Stimulated activated CD4-positive, alpha-beta T cell treated with anti-CD3 and anti-CD28 coated beads, Interleukin-12 subunit alpha, Interleukin-12 subunit beta, amount 100 ng/mL, for 24 hours (primary cell): ENCODE results near the gene AK3.
"Not testable (repeated sequence)": the region's sequence is repeated elsewhere in the genome, so short reads cannot be mapped to it uniquely, and the experiment has no call there.

Experiments used
- DNase-seq, 2 experiments: peaks; one replicate each; pipeline ENCODE4 v3.0.0-alpha.2; 2020; ENCODE audit warnings: low read depth in 2 of 2

AK3 gene

DNA sequence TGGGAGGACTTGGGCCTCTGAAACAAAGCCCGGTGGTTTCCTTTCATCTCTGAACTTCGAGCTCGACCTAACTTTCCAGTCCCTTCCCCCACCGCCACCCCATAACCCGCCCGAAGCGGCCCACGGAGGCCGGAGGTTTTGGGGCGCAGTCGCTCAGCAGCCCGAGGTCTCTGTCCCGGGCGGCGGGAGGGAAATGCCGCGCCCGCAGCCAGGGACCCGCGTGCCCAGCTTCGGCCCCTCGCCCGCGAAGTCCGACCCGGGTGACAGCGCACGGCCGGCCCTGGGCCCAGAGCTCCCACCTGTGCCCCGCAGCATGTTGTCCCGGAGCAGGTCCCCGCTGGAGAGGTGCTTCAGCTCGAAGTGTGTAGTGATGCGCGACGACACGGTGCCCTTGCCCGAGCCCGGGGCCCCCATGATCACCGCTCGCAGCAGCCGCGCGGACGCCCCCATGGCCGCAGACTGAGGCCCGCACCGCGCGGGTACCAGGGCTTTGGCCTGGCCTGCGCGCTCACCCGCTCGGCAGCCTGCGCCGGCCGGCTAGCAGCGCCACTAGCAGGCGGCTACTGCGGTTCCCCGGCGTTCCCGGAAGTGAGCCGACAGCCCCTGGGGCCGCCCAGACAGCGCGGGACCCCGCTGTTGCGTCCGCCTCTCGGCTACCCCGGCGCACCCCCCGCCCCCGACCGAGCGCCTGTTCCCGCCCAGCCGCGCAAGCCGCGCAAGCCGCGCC is at the start of gene AK3:
Gene AK3, minus strand, starts transcription at position 565 of the 727 bp plus-strand sequence. Its CDS starts 115 bp downstream, at position 450.
- DNase-seq, result peak; percentile 73 to 80

DNA sequence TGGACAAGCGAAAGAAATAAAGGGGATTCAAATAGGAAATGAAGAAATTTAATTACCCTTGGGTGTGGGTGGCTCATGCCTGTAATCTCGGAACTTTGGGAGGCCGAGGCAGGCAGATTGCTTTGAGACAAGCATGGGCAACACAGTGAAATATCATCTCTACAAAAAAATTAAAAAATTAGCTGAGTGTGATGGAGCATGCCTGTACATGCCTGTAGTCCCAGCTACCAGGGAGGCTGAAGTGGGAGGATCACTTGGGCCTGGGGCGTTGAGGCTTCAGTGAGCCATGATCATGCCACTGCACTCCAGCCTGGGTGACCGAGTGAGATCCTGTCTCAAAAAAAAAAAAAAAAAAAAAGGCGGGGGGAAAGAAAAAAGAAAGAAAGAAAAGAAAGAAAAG is 47.7 kb upstream of the AK3 start:
- DNase-seq, result no peak

DNA sequence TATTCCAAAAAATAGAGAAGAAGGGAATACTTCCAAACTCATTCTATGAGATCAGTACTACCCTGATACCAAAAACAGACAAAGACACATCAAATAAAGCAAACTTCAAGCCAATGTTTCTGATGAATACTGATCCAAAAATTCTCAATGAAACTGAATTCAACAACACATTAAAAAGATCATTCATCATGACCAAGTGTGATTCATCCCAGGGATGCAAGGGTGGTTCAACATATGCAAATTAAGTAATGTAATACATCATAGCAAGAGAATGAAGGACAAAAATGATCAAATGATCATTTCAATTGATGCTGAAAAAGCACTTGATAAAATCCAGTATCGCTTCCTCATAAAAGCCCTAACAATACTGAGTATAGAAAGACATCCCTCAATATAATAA is 46.9 kb upstream of the AK3 start:
- DNase-seq, result no peak

DNA sequence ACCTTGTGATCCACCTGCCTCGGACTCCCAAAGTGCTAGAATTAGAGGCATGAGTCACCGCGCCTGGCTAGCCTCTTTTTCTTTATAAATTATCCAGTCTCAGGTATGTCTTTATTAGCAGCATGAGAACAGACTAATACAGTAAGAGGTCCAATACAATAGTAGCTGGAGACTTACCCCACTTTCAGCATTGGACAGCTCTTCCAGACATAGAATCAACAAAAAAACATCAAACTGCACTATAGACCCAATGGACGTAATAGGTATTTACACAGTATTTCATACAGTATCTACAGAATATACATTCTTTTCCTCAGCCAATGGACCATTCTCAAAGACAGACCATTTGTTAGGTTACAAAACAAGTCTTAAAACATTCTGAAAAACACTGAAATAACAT is 45.6 kb upstream of the AK3 start:
- DNase-seq, result no peak

DNA sequence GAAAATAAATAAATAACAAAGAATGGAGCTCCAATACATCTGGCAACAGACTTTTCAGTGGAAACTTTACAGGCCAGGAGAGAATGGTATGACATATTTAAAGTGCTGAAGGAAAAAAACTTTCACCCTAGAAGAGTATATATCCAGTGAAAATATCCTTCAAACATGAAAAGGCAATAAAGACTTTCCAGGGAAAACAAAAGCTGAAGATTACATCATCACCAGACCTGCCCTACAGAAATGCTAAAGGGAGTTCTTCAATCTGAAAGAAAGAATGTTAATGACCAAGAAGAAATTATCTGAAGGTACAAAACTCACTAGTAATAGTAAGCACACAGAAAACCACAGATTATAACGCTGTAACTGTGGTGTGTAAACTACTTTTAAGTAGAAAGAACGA is 43.4 kb upstream of the AK3 start:
- no peak for DNase-seq

DNA sequence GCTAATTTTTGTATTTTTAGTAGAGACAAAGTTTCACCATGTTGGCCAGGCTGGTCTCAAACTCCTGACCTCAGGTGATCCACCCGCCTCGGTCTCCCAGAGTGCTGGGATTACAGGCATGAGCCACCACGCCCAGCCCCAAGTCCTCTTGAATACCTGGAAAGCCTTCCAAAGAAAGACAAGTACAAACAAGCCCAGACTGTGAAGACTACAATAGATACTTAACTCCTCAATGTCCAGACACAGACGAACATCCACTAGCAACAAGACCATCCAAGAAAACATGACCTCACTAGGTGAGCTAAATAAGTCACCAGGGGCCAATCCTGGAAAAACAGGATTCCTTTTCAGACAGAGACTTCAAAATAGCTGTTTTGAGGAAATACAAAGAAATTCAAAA is 42.2 kb upstream of the AK3 start:
- DNase-seq, result not testable (repeated sequence)

DNA sequence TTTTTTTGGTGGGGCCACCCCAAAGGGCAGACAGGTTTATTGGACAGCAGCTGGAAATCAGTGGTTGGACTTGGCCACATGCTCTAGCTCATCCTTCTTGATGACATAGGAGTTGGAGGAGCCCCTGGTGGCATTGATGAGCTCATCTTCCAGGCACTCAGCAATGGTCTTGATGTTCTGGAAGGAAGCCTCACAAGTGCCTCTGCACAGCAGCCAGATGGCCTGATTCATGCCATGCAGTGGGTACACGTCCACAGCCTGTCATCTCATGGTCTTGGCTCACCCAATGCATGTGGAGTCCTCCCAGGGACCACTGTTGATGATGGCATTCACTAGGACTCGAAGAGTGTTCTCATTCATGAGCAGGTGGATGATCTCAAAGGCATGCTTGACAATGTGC is 40.4 kb upstream of the AK3 start:
- no peak for DNase-seq

DNA sequence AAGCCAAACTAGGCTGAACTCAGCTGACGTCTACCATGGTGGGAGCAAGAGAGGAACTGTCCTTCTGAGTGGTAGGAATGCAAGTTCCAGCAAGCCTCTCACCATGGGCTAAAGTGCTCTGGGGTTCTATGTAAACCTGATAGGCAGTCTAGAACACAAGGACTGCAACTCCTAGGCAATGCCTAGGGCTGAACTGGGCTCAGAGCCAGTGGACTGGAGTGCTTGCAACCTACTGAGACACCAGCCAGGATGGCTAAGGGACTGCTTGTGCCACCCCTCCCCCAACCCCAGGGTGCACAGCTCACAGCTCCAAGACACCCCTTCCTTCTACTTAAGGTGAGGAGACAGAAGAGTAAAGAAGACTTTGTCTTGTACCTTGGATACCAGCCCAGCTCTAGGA is 39.6 kb upstream of the AK3 start:
- DNase-seq, result no peak

DNA sequence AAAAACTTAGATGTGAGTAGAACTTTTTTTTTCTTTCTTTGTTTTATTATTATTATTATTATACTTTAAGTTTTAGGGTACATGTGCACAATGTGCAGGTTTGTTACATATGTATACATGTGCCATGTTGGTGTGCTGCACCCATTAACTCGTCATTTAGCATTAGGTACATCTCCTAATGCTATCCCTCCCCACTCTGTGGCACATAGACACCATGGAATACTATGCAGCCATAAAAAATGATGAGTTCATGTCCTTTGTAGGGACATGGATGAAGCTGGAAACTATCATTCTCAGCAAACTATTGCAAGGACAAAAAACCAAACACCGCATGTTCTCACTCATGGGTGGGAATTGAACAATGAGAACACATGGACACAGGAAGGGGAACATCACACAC is 34.0 kb upstream of the AK3 start:
- not testable (repeated sequence) for DNase-seq

DNA sequence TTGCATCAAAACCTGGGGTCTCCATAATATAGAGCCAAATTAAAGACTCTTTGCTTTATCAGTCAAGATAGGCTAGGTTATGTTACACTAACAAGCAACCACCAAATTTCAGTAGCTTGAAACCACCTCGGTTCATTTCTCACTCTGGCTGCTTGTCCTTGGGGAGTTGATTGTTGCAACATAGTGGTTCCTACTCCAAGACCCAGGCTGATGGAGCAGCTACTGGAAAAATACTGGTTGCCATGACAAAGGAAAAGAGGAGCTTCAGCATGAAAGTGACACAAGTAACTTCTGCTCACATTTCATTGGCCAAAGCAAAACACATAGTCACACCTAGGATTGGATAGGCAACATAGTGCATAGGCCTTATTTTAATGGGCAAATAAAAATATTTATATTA is 33.2 kb upstream of the AK3 start:
- no peak for DNase-seq

DNA sequence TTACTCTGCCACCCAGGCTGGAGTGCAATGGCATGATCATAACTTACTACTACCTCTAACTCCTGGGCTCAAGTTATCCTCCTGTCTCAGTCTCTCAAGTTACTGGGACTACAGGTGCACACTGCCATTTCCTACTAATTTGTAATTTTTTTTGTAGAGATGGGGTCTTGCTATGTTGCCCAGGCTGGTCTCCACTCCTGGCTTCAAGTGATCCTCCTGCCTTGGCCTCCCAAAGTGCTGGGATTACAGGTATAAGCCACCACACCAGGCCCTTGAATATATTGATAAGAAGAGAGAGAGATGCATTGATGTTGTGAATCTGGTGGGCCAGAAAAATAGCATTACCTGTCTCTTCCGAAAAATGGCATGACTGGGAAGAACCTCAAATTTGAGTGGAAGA is 30.8 kb upstream of the AK3 start:
- DNase-seq, result no peak

DNA sequence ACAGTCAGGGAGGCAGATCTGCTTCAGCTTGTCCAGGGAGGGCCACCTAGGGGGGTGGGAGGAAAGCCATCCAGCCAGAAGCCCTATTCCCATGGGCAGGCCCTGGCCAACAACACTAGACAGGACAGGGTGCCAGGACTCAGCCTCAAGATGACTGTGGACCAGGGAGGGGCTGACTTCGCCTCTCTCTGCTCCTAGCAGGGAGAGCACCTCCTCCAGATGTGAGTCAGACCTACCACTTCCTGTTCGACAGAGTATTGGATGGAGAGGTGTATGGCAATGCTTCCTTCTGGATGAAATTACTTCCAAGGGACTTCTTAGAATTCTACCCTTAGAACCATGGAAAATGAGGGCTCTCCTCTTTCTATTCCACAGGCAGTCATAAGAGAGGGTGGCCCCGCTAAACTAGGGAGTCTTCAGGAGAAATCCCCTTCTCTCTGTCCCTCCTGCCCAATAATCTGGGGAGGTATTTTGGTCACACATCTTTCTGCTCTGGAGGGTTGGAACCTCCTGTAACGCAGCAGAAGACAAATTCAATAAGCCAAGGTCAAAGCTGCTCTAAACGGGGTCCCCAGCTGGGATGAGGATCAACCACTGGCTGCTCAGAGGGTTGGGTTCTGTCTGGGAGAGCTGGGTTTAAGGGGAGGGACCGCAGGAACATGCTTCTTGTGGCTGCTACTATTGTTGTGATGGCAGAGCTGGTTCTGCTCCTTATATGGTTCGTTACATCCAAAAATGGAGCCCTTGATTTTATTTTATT is 28.5 kb upstream of the AK3 start:
- no peak for DNase-seq

DNA sequence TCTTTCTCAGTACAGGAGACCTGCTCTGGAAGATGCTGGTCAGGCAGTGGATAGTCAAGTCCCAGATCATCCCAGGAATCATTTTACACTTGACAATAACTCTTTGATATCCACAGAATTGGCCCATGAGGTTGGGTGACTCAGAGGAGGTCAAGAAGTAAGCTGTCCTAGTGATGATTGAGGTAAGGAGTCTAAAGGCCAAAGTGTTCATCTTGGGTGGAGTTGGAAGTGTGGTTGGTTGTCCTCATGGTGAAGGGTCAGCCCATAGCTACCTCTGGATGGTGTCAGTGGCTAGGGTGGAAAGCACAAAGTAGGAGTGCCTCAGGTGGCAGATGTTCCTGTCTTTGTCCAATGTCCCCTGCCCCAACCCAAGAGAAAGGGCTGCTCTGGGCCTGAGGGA is 27.7 kb upstream of the AK3 start:
- no peak for DNase-seq

DNA sequence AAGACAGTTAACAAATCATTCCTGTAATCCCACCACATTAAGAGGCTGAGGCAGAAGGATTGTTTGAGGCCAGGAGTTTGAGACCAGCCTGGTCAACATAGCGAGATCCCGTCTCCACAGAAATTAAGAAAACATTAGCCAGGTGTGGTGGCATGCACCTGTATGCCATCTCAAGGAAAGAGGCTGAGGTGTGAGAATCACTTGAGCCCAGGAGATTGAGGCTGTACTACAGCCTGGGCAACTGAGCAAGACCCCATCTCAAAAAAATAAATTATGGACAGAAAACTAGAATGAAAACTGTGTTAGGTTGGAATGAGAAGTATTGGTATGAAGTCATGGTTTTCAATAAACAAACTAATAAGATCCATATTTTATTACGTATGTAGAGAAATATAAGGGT is 23.0 kb upstream of the AK3 start:
- DNase-seq, result no peak

DNA sequence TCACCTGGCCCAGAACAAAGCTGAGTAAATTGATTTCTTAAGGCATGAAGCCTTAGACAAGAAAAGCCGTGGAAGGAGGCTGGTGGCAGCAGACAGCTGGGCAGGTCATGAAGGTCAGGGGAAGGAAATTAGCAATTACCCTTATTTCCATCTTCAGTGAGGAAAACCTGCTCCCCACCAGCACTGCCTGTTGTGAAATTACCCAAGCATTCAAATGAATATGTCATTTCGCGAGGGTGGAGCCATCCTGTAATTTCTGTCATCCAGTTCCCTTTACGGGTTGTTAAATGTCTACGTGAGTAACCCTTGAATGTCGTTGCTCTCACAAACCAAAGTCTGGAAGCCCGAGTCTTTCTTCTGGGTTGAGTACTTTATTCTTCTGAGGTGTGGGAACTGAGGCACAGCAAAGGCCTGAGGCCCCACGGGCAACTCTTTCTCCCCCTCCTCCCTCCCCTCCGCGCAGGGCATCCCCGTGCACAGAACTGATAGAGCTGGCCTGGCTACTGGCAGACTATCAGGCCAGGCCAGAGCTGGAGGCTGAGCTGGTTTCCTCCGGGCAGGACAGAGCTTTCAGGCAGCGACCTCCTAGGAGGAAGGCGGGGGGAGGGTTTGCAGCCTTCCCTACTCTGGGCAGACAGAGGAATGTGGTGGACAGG is 22.0 kb upstream of the AK3 start:
- DNase-seq, result no peak

DNA sequence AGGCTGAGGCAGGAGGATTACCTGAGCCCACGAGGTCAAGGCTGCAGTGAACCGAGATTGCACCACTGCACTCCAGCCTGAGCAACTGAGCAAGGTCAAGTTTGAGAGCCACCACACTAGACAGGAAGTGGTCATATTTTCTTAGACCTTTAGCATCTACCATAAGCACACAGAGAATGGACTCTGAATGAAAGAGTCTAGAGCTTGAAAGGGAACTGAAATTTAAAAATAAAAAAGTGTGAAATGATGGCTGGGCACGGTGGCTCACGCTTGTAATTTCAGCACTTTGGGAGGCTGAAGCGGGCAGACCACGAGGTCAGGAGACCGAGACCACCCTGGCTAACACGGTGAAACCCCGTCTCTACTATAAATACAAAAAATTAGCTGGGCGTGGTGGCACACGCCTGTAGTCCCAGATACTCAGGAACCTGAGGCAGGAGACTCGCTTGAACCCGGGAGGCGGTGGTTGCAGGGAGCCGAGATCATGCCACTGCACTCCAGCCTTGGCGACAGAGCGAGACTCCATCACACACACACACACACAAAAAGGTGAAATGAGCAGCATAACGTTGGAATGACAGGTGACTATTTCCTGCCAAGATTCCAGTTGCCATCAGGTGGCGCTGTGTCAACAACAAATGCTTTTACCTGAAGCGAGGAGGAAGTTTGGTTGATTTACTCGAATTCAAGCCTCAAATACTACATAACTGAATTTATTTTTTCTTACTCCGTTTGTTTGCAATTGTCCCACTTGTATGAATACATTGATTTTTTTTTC is 21.3 kb upstream of the AK3 start:
- peak; percentile 53 to 77 for DNase-seq

DNA sequence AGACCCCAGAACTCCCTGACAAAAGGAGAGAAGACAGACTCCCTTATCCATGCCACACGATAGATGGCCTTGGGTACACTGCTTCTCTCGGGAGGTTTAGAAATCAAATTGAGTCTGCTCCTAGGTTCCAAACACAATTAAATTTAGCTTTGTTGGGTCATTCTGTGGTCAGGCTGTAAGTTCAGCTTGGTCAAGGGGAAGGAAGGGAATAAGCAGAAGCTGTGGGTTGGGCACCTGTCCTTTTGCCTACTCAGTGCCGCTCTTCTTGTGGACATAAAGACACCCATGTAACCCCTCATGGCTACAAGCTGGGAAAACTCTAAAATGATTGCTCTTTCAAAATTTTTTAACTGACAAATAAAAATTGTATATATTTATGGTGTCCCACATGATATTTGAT is 19.1 kb upstream of the AK3 start:
- no peak for DNase-seq

DNA sequence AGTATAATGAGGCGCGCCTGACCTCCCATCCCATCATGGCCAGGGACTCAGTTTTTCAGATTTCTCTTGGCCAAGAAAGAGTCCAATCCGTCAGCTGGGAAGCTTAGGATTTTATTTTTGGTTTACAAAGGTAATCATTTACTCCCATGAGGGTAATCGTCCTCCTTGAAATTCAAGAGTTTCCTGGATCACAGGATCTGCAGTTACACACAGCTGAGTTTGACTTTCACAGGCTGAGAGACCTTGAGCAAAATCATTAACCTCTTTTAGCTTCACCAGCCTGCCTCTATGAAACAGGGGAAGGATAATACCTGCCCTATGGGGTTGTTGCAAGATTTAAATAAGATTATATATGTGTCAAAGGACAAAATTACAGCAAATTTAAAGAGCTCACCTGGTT is 15.4 kb upstream of the AK3 start:
- DNase-seq, result no peak

DNA sequence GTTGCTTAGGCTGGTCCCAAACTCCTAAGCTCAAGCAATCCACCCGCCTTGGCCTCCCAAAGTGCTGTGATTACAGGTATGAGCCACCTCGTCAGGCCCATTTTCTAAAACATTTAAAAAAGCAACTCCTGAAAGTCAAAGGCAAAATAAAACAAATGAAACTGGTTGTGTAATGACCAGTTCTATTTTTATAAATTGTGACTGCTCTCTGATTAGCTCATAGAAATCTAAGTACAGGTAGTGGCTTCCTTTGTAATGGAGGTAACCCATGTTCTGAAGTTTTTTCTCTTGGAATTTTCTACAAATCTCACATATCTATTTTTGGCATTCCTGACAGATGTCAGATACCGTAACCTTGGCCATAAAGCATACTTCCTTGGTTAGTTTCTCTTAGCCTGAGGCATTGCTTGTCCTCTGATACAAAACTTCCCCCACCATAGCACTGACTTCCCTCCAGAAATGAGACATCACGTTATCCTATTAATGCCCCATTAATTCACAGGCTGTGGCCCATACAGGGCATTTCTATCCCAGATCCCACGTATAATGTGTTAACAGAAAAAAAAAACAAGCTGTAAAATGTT is 14.1 kb upstream of the AK3 start:
- no peak for DNase-seq

DNA sequence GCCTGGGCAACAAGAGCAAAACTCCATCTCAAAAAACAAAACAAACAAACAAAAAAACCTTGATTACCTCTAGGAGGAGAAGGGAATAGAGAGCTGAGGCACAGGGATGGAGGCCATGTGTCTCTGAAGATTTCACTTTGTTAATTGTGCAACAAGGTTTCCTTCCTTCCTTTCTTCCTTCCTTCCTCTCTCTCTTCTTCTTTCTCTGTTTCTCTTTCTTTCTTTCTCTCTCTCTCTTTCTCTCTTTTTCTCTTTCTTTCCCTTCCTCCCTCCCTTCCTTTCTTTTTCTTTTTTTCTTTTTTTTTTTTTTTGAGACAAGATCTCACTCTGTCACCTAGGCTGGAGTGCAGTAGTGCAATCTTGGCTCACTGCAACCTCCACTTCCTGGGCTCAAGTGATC is 13.5 kb upstream of the AK3 start:
- DNase-seq, result not testable (repeated sequence)

DNA sequence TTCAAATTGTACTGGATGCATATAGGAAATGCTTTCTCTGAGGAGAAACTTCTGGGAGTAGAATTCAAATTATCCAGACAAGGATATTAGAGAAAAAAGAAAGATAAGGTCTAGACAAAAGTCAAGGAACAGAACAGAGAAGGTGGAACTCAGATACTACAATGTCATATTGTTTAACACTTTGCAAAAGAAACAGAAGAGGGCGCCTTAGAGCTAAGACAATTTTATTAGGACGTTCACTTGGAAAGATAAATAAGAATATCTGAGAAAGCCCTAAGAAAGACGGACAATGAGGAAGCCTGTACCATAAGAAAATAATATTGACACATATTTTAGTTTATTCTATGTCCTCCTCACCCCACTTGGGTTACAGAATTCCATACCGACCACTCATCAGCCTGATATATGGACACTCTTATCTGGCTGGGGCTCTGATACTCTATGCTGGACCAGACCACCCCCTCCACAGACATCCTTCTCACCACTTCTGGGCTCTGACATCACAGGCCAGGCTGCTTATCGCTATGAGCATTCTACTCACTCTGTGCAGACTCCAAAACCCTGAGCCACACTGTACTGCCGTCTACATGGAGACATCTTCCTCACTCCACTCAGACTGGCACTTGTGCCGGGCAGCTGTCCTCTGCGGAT is 9.1 kb upstream of the AK3 start:
- no peak for DNase-seq
